ENCODE measurements around the gene TRIM37.

Gene TRIM37

GRCh38 chr17:59030811-59031210, 75.9 kb downstream of the TRIM37 start:
- no peak for DNase-seq

GRCh38 chr17:59028328-59028727, 78.4 kb downstream of the TRIM37 start:
- DNase-seq, result no peak

GRCh38 chr17:59027750-59028149, 78.9 kb downstream of the TRIM37 start:
- no peak for DNase-seq

GRCh38 chr17:59026176-59026939, 80.3 kb downstream of the TRIM37 start:
- no peak for DNase-seq

- DNase-seq, result no peak
Observed at GRCh38 chr17:59024916-59025315, 81.8 kb downstream of the TRIM37 start.

- DNase-seq, result no peak
Observed at GRCh38 chr17:59018019-59018418, 88.7 kb downstream of the TRIM37 start.

- DNase-seq, result no peak
Observed at GRCh38 chr17:59011975-59012374, 94.7 kb downstream of the TRIM37 start.

GRCh38 chr17:59010026-59010425, 96.7 kb downstream of the TRIM37 start:
- DNase-seq, result no peak

- no peak for DNase-seq
Observed at GRCh38 chr17:59008737-59009136, 97.9 kb downstream of the TRIM37 start.

GRCh38 chr17:59007995-59008394, 98.7 kb downstream of the TRIM37 start:
- DNase-seq, result no peak

- peak; percentile 24 for DNase-seq
Observed at GRCh38 chr17:59004338-59005111, 102.2 kb downstream of the TRIM37 start.

GRCh38 chr17:59003860-59004259, 102.8 kb downstream of the TRIM37 start:
- no peak for DNase-seq

GRCh38 chr17:59002848-59003247, 103.8 kb downstream of the TRIM37 start:
- no peak for DNase-seq

GRCh38 chr17:59002126-59002525, 104.6 kb downstream of the TRIM37 start:
- no peak for DNase-seq

- DNase-seq, result no peak
Observed at GRCh38 chr17:59001158-59001814, 105.4 kb downstream of the TRIM37 start.

- DNase-seq, result no peak
Observed at GRCh38 chr17:59000022-59000421, 106.7 kb downstream of the TRIM37 start.

GRCh38 chr17:58999500-58999899, 107.2 kb downstream of the TRIM37 start:
- no peak for DNase-seq

- DNase-seq, result no peak
Observed at GRCh38 chr17:58998871-58999270, 107.8 kb downstream of the TRIM37 start.

GRCh38 chr17:58997756-58998553, 108.7 kb downstream of the TRIM37 start:
- DNase-seq, result no peak

GRCh38 chr17:58996968-58997367, 109.7 kb downstream of the TRIM37 start:
- no peak for DNase-seq

GRCh38 chr17:58995247-58995940, 111.3 kb downstream of the TRIM37 start:
- no peak for DNase-seq

- no peak for DNase-seq
Observed at GRCh38 chr17:58993311-58993710, 113.4 kb downstream of the TRIM37 start.

Measured in DMS153 (cell line).